ENCODE data around the gene POLRMT.

Gene POLRMT

GRCh38 chr19:663682-664117, 30.4 kb upstream of the POLRMT start:
- FAIRE-seq (no peak), DNase-seq (ENCODE audit: insufficient read length, low spot score) (no peak)

GRCh38 chr19:662962-663681, 29.8 kb upstream of the POLRMT start, which contains the start of gene RNF126:
TSS of gene RNF126 (minus strand) at chr19:663214. CDS start at chr19:663121, 93 bp downstream.
- peak; percentile 95 for DNase-seq (ENCODE audit: insufficient read length, low spot score)
- peak; percentile 61 for FAIRE-seq

- peak; percentile 79 for DNase-seq (ENCODE audit: insufficient read length, low spot score)
- peak; percentile 88 for FAIRE-seq
Measured at GRCh38 chr19:662207-662961, 29.0 kb upstream of the POLRMT start.

GRCh38 chr19:661427-662196, 28.3 kb upstream of the POLRMT start:
- FAIRE-seq (peak; percentile 89), DNase-seq (ENCODE audit: insufficient read length, low spot score) (peak; percentile 95)

- DNase-seq (ENCODE audit: insufficient read length, low spot score) = no peak
- FAIRE-seq = peak; percentile 87
Measured at GRCh38 chr19:660793-661426, 27.6 kb upstream of the POLRMT start.

GRCh38 chr19:658916-659839, 25.8 kb upstream of the POLRMT start:
- FAIRE-seq (no peak), DNase-seq (ENCODE audit: insufficient read length, low spot score) (no peak)

GRCh38 chr19:658059-658839, 24.9 kb upstream of the POLRMT start:
- FAIRE-seq (no peak), DNase-seq (ENCODE audit: insufficient read length, low spot score) (no peak)

- no peak for FAIRE-seq
Measured at GRCh38 chr19:657611-658010, 24.3 kb upstream of the POLRMT start.

GRCh38 chr19:656751-657559, 23.6 kb upstream of the POLRMT start:
- no peak for DNase-seq (ENCODE audit: insufficient read length, low spot score)
- FAIRE-seq = no peak

More at GRCh38 chr19:657611-658010, 24.3 kb upstream of the POLRMT start:
- DNase-seq (ENCODE audit: insufficient read length, low spot score) = no peak

- FAIRE-seq (no peak), DNase-seq (ENCODE audit: insufficient read length, low spot score) (no peak)
Measured at GRCh38 chr19:655691-656090, 22.4 kb upstream of the POLRMT start.

- FAIRE-seq = no peak
- no peak for DNase-seq (ENCODE audit: insufficient read length, low spot score)
Measured at GRCh38 chr19:653425-653824, 20.1 kb upstream of the POLRMT start.

GRCh38 chr19:652467-653389, 19.4 kb upstream of the POLRMT start:
- FAIRE-seq (no peak), DNase-seq (ENCODE audit: insufficient read length, low spot score) (no peak)

- FAIRE-seq (no peak), DNase-seq (ENCODE audit: insufficient read length, low spot score) (no peak)
Measured at GRCh38 chr19:651991-652390, 18.7 kb upstream of the POLRMT start.

- DNase-seq (ENCODE audit: insufficient read length, low spot score) = no peak
- no peak for FAIRE-seq
Measured at GRCh38 chr19:651114-651818, 17.9 kb upstream of the POLRMT start.

- DNase-seq (ENCODE audit: insufficient read length, low spot score) (no peak), FAIRE-seq (no peak)
Measured at GRCh38 chr19:650121-650520, 16.8 kb upstream of the POLRMT start.

All from GM19239 (cell line).